Coronary artery (tissue), 2 donors: Measurements from ENCODE around the gene EFNA5.

Source experiments
- DNase-seq: peaks from one replicate; pipeline ENCODE4 v3.0.0-alpha.2; 2017; ENCODE audit warnings: low spot score
- H3K27ac ChIP-seq, 2 donors: fragments of 200-600 bp; sonication (generic); one replicate each; pipeline ENCODE4 v1.5.1; 2016 to 2019
- H3K4me3 ChIP-seq: fragments of 200-600 bp; sonication (generic); 2 replicates; pipeline ENCODE4 v1.5.1; 2016; ENCODE audit warnings: mild to moderate bottlenecking, moderate library complexity
- TF ChIP-seq, protein P1 (sequence below): fragments of 200-600 bp; sonication (generic); IDR thresholded peaks from one replicate; pipeline ENCODE4 v1.5.1; 2019; ENCODE audit warnings: antibody characterized with exemption

EFNA5 gene

DNA sequence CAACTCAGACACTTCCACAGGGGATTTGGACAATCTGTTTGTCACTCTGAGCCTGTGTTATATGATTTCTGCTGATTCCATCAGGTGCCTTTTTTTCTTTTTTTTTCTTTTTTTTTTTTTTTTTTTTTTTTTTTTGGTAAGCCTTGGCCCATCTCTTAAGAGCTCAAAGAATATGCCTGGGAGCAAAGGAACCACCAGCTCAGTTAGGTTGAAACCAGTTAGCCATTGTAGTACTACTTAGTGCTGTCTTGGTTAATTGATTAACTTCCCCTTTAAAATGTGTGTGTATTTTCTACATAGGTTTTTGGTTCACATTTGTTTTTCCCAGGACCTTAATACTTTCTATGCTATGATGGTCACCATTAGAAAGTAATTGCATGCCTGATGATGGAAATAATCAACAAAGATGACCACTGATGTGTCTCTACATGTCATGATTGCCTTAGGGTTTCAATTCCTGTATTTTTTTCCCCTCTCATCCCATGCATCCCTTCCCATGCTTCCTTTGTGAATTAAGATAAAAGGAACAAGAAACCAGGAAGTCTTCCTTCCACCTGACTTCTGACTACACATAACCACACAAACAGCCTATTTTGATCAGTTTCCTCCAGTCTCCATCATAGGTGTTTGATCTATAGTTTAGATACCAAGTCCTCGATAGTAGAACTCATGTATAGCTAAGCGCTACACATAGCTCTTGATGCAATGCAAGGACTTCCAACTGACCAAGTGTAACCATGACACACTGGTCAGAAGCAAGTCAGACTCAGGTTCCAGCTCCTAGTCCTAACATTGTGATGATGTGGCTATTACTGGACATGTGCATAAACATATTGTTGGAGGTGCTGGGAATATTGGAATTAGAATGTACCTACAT lies 306.1 kb downstream of the EFNA5 start:
- no peak overlapping the region for H3K4me3 ChIP-seq
- H3K27ac ChIP-seq = no peak overlapping the region
- TF ChIP-seq, protein P1, sequence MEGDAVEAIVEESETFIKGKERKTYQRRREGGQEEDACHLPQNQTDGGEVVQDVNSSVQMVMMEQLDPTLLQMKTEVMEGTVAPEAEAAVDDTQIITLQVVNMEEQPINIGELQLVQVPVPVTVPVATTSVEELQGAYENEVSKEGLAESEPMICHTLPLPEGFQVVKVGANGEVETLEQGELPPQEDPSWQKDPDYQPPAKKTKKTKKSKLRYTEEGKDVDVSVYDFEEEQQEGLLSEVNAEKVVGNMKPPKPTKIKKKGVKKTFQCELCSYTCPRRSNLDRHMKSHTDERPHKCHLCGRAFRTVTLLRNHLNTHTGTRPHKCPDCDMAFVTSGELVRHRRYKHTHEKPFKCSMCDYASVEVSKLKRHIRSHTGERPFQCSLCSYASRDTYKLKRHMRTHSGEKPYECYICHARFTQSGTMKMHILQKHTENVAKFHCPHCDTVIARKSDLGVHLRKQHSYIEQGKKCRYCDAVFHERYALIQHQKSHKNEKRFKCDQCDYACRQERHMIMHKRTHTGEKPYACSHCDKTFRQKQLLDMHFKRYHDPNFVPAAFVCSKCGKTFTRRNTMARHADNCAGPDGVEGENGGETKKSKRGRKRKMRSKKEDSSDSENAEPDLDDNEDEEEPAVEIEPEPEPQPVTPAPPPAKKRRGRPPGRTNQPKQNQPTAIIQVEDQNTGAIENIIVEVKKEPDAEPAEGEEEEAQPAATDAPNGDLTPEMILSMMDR = no peak
- DNase-seq = no peak

DNA sequence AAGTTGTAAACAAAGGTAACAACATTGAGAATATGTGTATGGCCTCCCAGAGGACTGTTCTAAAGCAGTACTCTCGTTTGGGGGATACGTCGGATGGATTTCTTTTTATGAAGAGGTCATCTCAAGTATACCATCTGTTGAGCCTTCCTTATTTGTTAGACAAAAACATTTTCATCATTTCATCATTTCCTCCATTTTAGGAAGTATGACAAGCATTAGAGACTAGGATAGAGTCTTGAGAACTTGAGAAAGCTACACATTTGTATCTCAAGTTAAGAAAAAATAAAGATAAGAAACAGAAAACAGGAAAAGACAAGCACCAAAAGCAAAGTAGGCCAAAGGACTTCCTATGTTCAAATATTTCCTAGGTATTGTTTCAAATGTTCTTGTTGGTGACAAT lies 307.0 kb downstream of the EFNA5 start:
- H3K27ac ChIP-seq = no peak overlapping the region
- TF ChIP-seq, protein P1 = no peak
- H3K4me3 ChIP-seq = no peak overlapping the region
- no peak for DNase-seq

DNA sequence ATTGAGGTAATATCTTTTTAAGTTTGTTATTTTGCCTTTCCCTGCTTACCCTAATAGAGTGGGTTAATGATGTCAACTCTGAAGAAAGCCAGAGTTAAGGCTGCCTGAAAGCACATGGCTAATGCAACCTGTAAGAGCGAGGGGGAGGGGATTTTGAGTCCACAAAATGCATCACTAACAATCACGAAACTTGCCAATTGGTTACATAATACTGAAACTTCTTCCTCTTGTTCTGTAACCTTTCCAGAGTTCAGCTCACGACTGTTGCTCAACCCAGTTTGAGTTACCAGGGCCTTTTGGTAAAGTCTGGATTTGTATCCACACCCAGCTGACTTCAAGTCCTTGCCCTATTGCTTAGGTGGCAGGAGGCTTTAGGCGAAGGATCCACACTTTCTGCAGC lies 308.8 kb downstream of the EFNA5 start:
- no peak overlapping the region for H3K27ac ChIP-seq
- no peak for DNase-seq
- no peak overlapping the region for H3K4me3 ChIP-seq
- TF ChIP-seq, protein P1 = no peak

DNA sequence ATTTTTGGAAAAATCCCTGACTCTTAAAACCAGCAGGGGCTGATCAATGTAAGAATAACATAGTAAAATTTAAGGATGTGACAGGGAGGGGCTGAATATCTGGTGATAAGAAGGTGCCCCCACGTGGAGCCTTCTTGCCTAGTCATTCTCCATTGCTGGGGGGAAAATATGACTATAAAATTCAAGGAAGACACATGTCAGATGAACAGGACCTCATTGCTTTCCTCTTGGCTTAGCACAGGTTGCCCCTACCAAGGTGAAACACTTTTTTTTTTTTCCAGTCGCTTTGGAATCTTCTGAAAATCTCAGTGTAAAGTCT lies 310.9 kb downstream of the EFNA5 start:
- Histone ChIP-seq H3K27ac (no peak overlapping the region), H3K4me3 (no peak overlapping the region)
- DNase-seq = no peak
- TF ChIP-seq, protein P1 = no peak

DNA sequence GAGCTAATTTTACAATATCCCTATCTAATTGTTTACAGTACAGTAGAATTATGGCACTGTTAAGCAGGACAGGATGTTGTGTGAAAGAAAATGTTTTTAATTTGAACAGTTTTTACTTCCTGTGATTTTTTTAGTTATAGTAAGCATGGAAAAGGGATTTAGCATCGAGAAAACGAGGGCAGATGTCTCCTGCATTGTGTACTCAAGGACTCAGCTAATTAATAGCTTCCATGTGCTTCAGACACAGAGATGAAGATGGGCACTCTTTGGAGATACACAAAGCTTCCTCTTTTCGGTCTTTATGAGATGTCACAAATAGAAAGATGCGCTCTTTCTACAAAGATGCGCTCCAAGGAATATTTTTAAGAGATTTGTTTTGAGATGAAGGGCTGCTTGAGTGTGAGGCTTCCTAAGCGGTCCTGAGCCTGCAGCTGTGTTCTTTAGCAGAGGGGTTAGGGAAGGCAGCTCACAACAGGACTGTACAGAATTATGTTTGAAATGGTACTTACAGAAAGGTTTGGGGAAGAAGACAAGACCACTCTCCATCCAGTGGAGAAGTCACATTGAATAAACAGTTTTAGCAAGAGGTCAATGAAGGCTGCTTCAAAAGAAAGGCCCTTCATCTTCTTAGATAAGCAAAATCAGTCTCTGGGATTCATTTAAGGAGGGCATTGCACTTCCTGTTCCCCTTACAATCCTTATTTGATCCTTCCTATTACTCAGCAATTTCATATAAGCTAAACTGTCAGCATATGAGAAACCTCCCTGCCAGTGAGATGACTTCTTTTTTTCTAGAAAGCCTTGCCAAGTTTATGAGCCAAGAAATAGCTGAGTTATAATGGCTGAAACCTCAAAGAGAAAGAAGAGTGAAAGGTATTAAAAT lies 311.5 kb downstream of the EFNA5 start:
- H3K27ac ChIP-seq = no peak overlapping the region
- TF ChIP-seq, protein P1 = no peak
- DNase-seq = no peak

DNA sequence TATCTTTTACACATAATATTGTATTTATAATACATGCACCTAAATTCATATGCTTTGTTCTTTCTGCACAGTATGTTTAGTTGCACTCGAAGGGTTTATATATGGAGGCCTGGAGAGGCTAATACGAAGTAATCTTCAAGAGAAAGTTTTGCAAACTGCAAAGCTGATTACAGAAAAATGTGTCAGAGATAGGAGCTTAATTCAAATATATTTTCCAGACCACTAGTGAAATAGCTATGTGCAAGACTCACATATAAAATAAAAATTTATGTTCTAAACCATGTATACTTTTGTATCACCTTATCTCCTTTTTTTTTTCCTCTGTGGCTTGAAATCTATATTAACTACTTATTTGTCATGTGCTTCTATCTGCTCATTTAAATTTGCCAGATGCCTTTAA lies 313.8 kb downstream of the EFNA5 start:
- Histone ChIP-seq H3K27ac (no peak overlapping the region), H3K4me3 (no peak overlapping the region)
- TF ChIP-seq, protein P1 = no peak
- DNase-seq = no peak

More for the DNA sequence above, 311.5 kb downstream of the EFNA5 start:
- no peak overlapping the region for H3K4me3 ChIP-seq
